ENCODE results near the gene SORCS2. TPM values are rescaled to one million over a fixed set of nuclear protein-coding genes. Genes with fewer than 3 reads are reported as not detected.

Gene SORCS2
- total and polyA plus RNA-seq, 8 donors, result 4.6 to 9.7 (median 7.2) TPM

DNA sequence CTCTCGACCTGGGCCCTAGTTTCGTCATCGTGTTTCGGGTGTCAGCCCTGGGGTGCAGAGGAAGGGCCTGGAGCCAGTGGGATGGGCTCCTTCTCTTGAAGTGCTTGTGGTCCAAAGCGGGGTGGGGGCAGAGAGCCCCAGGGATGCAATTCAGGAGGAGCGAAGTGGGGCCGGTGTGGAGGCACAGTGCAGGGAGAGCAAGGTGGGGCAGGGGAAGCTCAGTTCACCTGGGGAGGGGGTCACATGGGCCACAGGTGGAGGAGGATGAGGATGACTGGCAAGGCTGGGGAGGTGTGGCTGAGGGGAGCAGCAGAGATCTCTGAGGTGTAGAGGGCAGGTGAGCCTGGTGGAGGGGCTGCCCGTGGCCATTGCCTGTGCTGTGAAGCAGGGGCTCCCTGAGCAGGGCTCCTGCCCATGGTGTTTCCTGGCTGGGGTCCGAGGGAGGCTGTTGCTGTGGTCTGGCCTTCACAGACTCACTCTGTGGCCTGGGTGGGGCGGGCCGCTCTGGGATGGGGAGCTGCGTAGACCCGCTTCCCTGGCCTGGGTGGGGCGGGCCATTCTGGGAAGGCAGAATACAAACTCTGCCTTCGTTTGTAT is 6.9 kb downstream of the SORCS2 start:
- intact Hi-C loops (cut with DNase I), result loop anchor here in 1 of 2 donors (10.0 kb wide), 1 partner anchor 526 kb away; no protein-coding TSS in a partner anchor
- DNase-seq, result peak in 2 of 4 donors; percentile 26 to 53
- ATAC-seq, result no peak
- Histone ChIP-seq H3K27ac (no peak overlapping the region), H3K4me1 (peaks cover 0 to 4% of the 10 kb centered on the region in 2 donors), H3K9me3 (no peaks in the 10 kb centered on the region), H3K27me3 (peaks cover 2 to 35% of the 10 kb centered on the region in 2 donors), H3K36me3 (no peaks in the 10 kb centered on the region), H3K4me3 (no peak overlapping the region)
- TF ChIP-seq, protein P1, sequence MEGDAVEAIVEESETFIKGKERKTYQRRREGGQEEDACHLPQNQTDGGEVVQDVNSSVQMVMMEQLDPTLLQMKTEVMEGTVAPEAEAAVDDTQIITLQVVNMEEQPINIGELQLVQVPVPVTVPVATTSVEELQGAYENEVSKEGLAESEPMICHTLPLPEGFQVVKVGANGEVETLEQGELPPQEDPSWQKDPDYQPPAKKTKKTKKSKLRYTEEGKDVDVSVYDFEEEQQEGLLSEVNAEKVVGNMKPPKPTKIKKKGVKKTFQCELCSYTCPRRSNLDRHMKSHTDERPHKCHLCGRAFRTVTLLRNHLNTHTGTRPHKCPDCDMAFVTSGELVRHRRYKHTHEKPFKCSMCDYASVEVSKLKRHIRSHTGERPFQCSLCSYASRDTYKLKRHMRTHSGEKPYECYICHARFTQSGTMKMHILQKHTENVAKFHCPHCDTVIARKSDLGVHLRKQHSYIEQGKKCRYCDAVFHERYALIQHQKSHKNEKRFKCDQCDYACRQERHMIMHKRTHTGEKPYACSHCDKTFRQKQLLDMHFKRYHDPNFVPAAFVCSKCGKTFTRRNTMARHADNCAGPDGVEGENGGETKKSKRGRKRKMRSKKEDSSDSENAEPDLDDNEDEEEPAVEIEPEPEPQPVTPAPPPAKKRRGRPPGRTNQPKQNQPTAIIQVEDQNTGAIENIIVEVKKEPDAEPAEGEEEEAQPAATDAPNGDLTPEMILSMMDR (IDR thresholded peaks at IDR 0.05), result no peak

DNA sequence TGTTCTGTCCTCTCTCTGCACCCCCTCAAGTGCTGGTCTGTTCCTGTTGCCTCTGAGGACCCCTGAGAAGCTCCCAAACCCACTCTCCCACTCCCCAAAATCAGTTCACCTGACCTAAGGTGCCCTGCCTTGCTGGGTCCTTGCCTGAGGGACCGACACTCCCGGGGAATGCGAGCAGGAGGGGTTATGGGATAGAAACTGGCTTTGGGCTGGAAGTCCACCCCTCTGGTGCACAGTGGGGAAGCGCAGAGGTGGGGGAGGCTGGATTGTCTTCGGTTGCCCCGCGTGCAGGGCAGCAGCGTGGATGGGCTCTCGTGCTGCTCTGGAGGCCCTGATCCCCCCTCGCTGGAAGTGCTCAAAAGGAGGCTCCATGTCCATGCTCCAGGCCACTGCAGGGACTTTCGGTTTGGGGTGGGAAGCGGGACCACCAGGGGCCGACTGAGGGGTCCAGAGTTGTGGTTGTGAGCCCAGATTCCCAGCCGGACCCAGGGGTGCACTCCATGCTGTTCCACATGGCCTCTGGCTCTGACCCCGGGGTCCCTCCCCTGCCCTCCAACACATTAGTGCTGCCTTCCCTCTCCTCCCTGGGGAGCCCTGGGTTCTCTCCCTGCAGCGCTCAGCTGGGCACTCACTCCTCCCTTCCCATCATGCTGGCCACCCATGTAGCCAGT is 7.6 kb downstream of the SORCS2 start:
- no peaks in the 10 kb centered on the region for H3K9me3 ChIP-seq
- H3K27ac ChIP-seq, result no peak overlapping the region
- H3K27me3 ChIP-seq, result peaks cover 0 to 29% of the 10 kb centered on the region in 2 donors
- peaks cover 0 to 4% of the 10 kb centered on the region in 2 donors for H3K4me1 ChIP-seq
- peak in 2 of 4 donors; percentile 24 to 55 for DNase-seq
- ATAC-seq, result no peak
- intact Hi-C loops (cut with DNase I), result loop anchor here in 1 of 2 donors (10.0 kb wide), 1 partner anchor 525 kb away; no protein-coding TSS in a partner anchor
- TF ChIP-seq, protein P1 (IDR thresholded peaks at IDR 0.05), result no peak
- no peak overlapping the region for H3K4me3 ChIP-seq
- H3K36me3 ChIP-seq, result no peaks in the 10 kb centered on the region

DNA sequence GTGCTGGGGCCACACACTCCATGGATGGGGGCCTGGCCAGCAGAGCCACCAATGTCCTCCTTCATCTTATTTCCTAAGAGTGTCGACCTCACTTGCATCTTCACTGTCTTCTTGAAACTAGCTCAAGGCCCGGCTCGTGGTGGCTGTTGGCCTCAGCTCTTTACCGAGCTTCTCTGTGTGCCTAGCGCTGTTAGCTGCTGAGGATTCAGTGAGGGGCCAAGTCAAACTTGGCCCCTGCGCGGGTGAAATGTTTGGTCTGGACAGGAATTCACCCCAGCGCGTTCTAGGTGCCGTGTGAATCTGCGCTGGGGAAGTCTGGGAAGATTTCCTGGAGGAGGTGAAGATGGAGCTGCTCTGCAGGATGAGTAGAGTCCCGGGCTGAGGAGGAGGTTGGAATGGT is 8.5 kb downstream of the SORCS2 start:
- Histone ChIP-seq H3K27me3 (peaks cover 0 to 20% of the 10 kb centered on the region in 2 donors), H3K4me3 (no peak overlapping the region), H3K9me3 (no peaks in the 10 kb centered on the region), H3K4me1 (no peaks in the 10 kb centered on the region), H3K36me3 (no peaks in the 10 kb centered on the region), H3K27ac (no peak overlapping the region)
- ATAC-seq (no peak), DNase-seq (no peak)
- TF ChIP-seq, protein P1 (IDR thresholded peaks at IDR 0.05), result no peak
- intact Hi-C loops (cut with DNase I), result no loop called here

DNA sequence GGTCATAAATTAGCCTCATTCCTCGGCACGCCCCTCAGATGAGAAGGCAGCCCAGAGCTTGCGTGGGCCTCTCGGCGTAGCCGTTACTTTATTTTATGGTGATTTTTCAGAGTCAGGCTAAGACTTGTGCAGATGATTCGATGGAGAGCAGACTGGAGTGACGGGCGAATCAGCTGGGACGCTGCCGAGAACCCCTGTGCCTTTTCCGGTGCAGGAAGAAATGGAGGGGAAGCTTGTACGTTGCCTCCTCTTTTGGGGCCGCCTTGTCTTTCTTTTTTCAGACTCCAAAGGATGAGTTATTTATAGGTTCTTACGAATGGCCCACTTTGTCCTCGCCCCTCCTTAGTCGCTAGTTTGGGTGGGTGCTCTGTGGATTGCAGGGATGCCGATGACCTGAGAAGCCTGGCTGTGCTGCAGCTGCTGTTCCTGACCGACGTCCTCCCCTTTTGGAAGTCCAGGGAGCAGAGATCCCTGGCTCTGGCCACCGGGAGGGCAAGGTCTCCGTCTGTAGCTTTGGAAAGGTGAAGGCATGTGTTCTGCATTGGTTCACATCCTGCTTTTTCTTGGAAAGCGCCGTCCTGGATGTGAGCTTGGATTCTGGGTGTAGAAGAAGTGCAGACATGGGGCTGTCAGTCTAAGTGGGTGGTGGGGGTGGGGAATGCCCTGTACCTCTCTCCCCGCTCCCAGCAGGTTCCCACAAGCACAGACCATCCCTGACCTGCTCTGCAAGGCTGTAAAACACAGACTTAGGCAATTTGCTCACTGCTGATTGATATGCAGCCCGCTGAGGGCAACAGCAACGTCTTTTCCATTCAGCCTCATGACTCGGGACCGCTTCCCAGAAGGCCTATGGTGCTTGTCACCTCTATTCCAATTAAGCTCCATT is 9.3 kb downstream of the SORCS2 start:
- TF ChIP-seq, protein P1 (IDR thresholded peaks at IDR 0.05), result no peak
- ATAC-seq, result no peak
- no peak overlapping the region for H3K4me3 ChIP-seq
- no peak overlapping the region for H3K27ac ChIP-seq
- intact Hi-C loops (cut with DNase I), result no loop called here
- H3K36me3 ChIP-seq, result no peaks in the 10 kb centered on the region
- no peaks in the 10 kb centered on the region for H3K9me3 ChIP-seq
- H3K4me1 ChIP-seq, result peaks cover under 1 to 4% of the 10 kb centered on the region in 2 donors
- peak in 2 of 4 donors; percentile 11 to 35 for DNase-seq
- peaks cover 0 to 14% of the 10 kb centered on the region in 2 donors for H3K27me3 ChIP-seq

Measured in left lung (tissue), 10 donors.